DMS153 (cell line): Measurements from ENCODE around the gene SCAP.
"Not testable (repeated sequence)": the region's sequence is repeated elsewhere in the genome, so short reads cannot be mapped to it uniquely, and the experiment has no call there.

Experiments
- DNase-seq: peaks from one replicate; lab custom pipeline; 2025; lab: John Stamatoyannopoulos, UW

Gene SCAP

DNA sequence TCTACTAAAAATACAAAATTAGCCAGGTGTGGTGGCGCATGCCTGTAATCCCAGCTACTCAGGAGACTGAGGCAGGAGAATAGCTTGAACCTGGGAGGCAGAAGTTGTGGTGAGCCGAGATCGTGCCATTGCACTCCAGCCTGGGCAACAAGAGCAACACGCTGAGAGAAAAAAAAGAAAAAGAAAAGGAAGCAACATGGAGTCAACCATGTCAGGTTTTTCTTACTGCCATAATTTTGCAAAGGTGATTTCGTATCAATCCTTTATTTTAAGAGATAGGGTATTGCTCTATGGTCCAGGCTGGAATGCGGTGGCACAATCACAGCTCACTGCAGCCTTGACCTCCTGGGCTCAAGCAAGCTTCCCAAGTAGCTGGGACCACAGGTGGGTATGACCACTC, 4.5 kb upstream of the SCAP start:
- DNase-seq, result not testable (repeated sequence)

DNA sequence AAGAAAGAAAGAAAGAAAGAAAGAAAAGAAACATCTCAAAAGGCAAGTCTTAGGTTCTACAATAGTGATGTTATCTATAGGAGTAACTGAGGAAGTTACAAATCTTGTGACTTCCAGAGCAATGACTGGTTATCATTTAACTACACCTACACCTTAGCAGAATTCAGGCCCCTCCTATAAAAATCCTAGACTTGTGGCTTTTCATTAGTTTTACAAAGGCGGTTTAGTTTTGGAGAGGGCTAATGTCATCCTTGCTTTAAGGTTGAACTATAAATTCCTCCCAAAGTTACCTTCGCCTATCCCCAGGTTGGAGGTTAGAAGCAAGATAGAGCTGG, 4.1 kb upstream of the SCAP start:
- no peak for DNase-seq

DNA sequence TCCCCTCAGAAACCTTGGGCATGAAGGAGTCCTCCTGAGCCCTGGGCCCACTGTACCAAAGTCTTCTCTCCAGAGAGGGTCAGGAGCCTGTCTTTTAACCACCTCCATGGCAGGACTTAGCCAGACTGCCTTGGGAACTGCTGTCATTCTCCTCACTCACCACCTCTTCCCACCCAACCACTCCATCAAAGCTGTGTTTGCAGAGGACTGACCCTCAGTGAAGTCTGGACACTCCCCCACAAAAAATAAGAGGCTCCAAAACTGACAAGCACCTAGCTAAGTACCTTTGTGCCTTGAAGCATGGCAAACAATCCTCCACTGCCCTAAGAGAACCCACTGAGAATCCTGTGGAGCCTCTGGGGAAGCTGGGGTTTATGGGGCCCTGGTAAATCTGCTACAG, 2.3 kb upstream of the SCAP start:
- no peak for DNase-seq

DNA sequence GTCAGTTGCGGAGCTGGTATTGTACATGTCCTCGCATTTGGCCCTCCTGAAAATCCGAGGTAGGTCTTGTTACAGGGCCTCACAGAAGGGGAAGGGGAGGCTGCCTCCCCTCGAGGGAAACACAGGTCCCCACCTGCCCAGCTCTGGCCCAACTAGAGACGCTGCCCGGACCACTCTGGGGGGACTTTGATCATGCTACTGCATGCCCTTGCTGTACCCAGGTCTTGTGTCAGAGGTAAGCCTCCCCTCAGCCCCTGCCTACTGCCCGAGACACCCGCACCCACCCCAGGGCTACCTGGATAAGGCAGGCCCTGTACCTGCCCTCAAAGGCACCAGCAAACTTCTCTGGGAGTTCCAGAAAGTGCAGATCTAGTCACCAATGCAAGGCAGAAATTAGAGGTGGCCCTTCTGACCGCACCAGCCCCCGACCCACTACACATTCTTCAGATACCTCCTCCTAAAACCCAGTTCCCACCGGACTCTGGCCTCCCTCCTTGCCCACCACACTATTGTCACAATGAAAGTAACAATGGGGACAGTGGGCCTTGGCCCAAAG, 981 bp upstream of the SCAP start:
- DNase-seq, result no peak

DNA sequence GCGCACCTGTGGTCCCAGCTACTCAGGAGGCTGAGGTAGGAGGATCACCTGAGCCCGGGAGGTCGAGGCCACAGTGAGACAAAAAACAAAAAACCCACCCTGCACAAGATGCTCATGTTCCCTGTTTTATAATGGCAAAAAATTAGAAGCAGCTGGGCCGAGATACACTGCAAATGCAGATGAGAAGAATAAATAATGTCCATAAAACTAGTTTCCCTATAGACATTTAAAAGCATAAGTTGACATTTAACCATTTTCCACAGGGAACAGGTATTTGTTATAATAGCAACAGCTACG, 537 bp upstream of the SCAP start:
- DNase-seq, result no peak

DNA sequence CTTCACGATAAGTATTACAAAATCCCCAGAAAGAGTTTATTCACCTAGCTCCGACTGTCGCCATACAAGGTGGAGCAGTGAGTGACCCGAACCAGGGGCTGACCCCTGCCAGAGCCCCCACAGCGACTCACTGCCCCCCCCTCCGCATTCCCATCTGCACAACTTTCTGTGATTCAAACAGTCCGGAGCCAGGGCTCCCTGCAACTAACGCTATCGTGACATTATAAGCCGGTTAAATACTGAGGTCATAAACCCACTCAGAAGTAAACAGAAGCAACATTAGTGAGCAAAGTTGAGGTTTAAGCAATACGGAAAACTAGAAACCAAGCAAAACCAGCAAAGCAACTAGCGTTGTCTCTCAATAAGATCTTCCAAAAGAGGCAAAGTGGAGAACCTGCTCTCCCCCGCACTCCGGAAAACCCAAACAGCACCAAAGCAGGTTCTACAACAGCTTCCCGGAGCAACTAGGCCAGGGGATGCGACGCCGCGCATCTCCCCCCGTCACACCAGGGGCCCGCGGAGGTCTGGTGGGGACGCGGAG, 642 bp downstream of the SCAP start:
- no peak for DNase-seq

DNA sequence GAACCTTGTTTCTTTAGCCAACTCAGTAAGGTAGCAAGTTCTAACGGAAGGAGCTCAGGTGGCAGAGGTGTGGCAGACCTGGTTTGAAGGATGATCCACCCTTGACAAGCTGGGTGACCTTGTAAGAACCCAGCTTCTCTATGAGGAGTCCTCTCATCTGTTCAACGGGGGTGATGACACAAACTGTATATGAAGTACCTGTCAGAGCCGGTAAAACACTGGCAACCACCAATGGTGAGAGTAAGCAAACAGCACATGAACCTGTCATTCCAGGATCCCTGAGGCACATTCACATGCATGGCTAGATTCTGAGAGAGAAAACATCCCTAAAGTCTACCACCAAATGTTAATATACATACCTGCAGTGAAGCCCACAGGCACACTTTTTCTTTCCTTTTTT, 2.4 kb downstream of the SCAP start:
- no peak for DNase-seq

DNA sequence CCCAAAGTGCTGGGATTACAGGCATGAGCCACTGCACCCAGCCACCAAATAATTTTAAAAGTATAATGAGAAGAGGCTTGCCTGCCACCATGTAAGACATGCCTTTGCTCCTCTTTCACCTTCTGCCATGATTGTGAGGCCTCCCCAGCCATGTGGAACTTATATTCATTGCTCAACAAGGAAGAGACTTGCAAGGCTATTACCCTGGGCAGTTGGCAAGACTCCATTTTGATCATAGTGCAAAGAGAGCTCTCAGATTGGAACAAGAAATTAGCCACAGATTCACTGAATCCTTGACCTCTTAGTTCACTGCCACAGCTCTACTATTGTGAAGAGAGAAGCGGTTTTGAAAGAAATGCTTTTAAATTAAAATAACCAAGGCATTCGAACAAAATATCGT, 6.1 kb downstream of the SCAP start:
- DNase-seq, result no peak

DNA sequence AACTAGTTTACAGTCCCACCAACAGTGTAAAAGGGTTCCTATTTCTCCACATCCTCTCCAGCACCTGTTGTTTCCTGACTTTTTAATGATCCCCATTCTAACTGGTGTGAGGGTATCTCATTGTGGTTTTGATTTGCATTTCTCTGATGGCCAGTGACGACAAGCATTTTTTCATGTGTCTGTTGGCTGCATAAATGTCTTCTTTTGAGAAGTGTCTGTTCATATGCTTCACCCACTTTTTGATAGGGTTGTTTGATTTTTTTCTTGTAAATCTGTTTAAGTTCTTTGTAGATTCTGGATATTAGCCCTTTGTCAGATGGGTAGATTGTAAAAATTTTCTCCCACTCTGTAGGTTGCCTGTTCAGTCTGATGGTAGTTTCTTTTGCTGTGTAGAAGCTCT, 7.4 kb downstream of the SCAP start:
- not testable (repeated sequence) for DNase-seq

DNA sequence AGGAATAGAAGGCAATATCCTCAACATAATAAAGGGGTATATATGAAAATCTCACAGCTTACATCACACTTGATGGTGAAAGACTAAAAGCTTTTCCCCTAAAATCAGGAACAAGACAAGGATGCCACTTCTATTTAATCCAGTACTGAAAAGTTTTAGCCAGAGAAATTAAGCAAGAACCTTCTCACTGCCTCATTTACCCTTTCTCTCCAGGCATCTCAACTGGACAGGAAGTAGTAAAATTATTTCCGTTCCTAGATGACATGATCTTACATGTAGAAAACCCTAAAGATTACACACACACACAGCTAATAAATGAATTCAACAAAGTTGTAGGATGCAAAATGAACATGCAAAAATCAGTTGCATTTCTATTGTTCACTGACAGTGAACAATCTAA, 11.2 kb downstream of the SCAP start:
- DNase-seq, result no peak

DNA sequence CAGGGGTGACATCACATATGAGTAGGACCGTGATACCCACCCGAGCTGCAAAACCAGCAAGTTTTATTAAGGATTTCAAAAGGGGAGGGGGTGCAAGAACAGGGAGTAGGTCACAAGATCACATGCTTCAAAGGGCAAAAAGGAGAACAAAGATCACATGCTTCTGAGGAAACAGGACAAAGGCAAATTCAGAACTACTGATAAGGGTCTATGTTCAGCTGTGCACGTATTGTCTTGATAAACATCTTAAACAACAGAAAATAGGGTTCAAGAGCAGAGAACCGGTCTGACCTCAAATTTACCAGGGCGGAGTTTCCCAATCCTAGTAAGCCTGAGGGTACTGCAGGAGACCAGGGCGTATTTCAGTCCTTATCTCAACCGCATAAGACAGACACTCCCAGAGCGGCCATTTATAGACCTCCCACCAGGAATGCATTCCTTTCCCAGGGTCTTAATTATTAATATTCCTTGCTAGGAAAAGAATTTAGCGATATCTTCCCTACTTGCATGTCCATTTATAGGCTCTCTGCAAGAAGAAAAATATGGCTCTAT, 16.1 kb downstream of the SCAP start:
- not testable (repeated sequence) for DNase-seq

DNA sequence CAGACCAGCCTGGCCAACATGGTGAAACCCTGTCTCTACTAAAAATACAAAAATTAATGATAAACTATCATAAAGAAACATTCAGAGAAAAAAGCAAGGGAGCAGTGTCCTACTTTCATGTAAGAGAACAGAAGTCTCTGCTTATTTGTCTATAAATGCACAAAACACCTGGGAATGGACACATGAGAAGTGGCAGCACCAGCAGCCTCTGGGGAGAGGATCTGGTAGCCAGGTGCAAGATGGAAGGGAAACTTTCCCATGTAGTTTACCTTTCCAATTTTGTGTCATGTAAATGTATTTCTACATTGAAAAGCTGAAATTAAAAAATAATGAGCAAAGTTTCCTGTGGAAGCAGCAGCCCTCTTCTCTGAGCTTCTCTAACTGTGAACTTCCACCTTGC, 18.8 kb downstream of the SCAP start:
- DNase-seq, result no peak

DNA sequence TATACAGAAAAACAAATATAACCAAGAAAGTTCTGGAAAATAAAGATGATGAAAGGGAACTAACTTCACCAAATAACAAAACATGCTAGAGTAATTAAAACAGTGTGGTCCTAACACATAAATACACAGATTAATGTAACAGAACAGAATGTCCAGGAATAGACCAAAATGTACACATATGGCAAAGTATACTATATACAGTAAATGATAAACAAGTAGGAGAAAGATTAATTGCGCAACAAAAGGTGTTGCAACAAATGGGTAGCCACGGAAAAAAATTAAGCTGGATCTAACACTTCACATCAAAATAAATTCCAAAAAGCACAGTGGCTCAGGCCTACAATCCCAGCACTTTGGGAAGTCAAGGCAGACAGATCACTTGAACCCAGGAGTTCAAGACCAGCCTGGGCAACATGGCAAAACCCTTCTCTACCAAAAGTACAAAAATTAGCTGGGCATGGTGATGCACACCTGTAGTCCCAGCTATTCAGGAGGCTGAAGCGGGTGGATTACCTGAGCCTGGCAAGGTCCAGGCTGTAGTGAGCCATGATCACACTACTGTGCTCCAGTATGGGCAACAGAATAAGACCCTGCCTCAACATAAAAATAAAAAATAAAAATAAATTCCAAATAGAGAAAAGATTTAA, 19.8 kb downstream of the SCAP start:
- DNase-seq, result no peak

DNA sequence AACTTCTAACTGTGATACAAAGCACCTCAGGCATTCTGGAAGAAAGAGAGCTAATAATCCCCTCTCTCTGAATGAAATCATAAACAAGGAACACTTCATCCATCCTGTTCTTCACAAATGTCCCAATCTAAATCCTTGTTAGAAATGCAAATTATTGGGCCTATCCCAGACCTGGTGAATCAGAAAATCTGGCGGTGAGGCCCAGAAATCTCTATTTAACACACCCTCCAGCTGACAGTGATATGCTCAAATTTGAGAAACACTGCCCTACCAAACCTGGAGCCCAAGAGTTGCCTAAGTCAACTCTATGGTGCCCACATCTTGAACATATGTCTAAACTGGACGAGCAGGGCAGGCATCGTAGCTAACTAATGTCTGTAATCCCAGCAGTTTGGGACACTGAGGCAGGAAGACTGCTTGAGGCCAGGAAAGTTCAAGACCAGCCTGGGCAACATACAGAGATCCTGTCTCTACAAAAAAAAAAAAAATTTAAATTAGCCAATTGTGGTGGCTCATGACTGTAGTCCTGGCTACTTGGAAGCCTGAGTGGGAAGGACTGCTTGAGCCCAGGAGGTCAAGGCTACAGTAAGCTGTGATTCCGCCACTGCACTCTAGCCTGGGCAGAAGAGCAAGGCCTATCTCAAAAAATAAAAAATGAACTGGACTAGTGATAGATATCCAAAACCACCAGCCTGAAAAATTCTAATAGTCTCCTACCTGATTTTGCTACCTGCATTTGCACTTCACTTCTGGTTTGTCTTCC, 23.1 kb downstream of the SCAP start:
- no peak for DNase-seq

DNA sequence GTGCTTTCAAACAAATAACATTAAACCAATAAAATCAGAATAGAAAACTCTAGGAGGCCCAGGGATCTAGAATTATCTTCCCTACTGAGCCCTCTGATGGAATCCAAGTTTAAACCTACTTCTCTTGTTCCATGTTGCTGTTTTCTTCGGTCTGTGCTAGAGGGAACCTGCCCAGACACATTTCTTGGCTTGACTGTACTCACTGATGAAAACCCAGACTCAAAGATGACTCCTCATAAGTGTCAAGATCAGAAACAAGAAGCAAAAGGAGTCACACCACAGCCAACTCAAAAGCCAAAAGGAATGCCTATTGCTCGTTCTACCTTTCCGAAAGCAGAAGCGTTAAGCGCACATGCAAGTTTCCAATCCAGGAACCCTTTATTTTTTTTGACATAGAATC, 31.6 kb downstream of the SCAP start:
- DNase-seq, result no peak

DNA sequence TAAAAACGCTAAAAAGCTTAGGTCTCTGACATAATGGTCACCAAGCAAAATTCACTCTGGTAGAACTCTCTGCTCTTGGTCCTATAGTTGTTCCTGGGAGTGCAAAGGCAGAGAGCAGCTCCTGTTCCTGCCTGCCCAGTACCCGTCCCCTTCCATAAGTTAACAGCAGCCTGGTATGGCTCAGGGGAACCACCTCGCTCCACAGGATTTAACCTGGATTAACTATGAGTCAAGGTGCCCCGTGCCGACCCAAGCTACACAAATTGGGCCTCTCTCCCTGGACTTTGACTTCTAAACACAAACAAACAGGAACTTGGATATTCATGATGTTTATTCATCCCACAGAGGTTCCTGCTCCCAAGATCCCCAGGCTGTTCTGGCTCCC, 32.1 kb downstream of the SCAP start:
- DNase-seq, result no peak

DNA sequence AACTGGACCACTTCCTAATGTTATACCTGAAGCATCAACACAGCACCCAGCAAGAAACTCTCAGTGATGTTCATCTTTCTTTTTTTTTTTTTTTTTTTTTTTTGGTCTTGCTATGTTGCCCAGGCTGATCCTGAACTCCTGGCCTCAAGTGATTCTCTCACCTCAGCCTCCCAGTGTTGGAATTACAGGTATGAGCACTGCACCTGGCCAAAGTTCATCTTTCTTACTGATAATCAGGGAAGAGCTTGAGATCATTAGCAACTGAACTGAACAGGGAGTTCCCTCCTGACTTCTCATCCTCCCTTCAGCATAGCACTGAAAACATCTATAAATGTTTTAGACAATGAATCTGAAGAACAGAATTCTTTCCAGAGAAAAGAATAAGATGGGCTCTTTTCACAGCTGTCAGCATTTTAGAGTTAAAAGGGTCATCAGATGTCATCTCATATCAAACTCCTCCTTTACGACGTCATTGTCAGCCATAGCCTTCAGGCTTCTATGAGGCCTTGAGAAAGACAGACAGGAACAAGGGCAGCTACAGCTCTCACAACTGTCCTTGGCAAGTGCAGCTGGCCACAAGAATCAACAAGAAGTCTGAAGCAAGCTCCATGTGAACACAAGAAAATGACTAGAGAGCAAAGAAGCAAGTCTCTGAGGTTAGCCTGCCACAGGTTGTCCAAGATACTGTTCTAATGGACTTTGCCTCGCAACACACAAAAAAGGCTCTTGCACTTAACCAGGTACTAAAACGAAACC, 33.8 kb downstream of the SCAP start:
- no peak for DNase-seq

DNA sequence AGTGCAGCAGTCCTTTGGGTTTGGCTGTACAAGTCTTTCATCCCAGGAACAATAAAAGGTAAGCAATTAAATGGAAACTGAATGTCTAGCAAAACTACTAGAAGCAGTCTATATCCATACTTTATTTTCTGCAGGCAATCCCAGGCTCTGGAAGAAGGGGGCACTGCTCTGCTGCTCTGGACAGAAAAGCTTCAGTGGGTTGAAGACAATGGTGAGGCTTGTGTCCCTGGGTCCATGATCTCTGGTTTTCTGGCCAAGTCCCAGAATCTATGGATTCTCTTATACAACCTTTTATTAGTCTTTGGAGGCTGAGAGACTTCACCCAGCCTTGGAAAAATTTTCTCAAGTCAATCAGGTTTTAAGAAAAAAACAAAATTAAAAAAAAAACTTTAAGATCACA, 35.6 kb downstream of the SCAP start:
- DNase-seq, result no peak

DNA sequence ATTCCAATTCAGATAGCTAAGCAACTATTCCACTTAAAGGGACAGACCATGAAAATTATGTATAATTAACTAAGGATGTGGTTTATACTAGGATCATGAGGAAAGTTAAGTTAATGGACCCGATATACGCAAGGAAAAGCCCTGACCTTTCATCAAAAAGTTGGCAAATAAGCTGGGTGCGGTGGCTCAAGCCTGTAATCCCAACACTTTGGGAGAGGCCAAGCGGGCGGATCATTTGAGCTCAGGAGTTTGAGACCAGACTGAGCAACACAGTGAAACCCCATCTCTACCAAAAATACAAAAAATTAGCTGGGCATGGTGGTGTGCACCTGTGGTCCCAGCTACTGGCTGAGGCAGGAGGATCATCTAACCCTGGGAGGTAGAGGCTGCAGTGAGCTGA, 39.6 kb downstream of the SCAP start:
- DNase-seq, result no peak

DNA sequence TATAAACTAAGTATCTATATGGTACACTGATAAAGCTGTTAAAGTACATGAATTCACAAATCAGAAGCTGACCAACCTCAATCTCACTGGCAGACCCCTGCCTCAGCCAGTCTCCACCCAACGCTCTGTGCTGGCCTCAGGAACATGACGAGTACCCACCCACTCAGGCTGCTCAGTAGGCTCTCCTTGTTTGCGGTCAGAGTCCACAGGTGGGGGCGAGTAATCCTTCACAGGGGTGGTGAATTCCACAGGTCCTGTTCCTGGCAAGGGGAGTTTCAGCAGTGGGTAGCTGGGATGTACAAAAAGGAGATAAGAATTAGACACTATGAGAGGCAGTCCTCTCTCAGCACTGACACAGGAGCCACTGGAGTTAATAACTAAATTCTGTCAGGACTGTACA, 40.9 kb downstream of the SCAP start:
- no peak for DNase-seq

DNA sequence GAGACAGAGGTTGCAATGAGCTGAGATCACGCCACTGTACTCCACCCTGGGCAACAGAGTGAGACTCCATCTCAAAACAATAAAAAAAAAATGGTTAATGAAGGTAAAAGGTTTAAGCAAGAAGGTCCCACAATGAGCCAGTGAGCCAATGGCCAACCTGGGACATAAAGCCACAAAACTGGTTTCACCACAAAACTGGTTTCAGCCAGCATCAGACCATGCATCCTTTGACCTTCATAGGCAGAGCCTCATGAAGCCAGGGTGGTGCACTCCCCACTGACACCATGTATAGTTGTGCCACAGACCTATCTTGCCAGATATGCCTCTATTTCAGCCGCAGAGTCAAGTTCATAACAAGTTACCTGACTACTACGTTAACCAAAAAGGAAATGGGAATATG, 41.9 kb downstream of the SCAP start:
- no peak for DNase-seq

DNA sequence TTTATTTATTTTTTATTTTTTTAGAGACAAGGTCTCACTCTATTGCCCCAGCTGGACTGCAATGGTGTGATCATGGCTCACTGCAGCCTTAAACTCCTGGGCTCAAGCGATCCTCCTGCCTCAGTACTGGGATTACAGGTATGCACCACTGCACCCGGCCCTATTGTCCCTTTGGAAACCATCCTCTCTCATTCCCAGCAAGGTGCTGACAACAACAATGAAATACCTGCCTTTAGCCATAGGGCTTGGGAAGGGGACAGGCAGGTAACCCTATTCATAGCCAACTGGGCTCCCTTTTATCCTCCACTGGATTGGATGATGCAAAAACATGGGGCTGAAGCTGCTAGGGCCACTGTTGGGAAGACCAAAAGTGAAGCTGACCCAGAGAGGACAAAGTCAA, 43.1 kb downstream of the SCAP start:
- DNase-seq, result no peak

DNA sequence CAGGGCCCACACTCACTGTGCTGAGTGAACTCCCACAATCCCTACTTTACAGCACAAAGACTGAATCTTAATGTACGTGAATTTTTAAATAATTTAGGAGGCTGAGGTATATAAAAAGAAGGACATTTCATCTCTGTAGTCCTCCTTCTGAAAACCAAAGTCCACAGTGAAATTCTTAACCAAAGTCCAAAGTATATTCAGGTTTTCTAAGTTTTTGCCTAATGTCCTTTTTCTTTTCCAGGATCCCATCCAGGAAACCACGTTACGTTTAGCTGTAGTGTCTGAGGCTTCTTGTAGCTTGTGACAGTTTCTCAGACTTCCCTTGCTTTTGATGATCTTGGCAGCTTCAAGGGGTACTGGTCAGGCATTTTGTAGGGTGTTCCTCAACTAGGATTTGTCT, 44.5 kb downstream of the SCAP start:
- DNase-seq, result no peak
